A673 (cell line): ENCODE results near the gene UTY.

ENCODE experiments used
- CTCF ChIP-seq: fragments of 300-800, 200-600 bp; sonication (generic); conservative IDR thresholded peaks from 2 replicates; pipeline ENCODE4 v1.5.1; 2017; ENCODE audit warnings: low read depth, mild to moderate bottlenecking, antibody characterized with exemption, low read length, moderate library complexity, mixed read lengths
- EZH2 ChIP-seq: fragments of 200-600 bp; sonication (generic); IDR thresholded peaks from 2 replicates; pipeline ENCODE4 v1.6.1; 2017; ENCODE audit warnings: borderline replicate concordance, low read depth, mild to moderate bottlenecking, mixed read lengths, antibody characterized with exemption, low read length; ENCODE audit not compliant: poor library complexity, severe bottlenecking

- TF ChIP-seq CTCF (no peak), EZH2 (no peak)
These were observed 47.4 kb downstream of the UTY start for GRCh38 chrY:13432293-13433025.
